ENCODE measurements around the gene WDR62. TPM values are rescaled to one million over a fixed set of nuclear protein-coding genes. Genes with fewer than 3 reads are reported as not detected.
A peak's percentile ranks its signal among the peaks of the same experiment; 100 is the strongest.
"Not testable (repeated sequence)": the region's sequence is repeated elsewhere in the genome, so short reads cannot be mapped to it uniquely, and the experiment has no call there.

The WDR62 gene
- total and polyA plus RNA-seq, 7 donors, result 0.81 to 7.2 (median 2.6) TPM

GRCh38 chr19:36125557-36125956 lies 70.9 kb downstream of the WDR62 start:
- TF ChIP-seq CTCF (IDR thresholded peaks at IDR 0.05), result no peak
- ATAC-seq, result no peak
- no peak overlapping the region for H3K4me3 ChIP-seq
- DNase-seq, result no peak
- H3K9me3 ChIP-seq, result no peaks in the 10 kb centered on the region
- H3K4me1 ChIP-seq, result peaks cover 5% of the 10 kb centered on the region
- H3K27me3 ChIP-seq (ENCODE audit: insufficient read depth in 3 of 3, low read length in 2 of 3), result no peaks in the 10 kb centered on the region
- WGBS, 3 donors, result 77 to 89% (median 81%) methylated on average over 9 of the region's 9 CpGs
- H3K27ac ChIP-seq, result no peak overlapping the region
- intact Hi-C loops (cut with DNase I), result no loop called here
- peaks cover 3 to 37% of the 10 kb centered on the region in 2 donors for H3K36me3 ChIP-seq (ENCODE audit: insufficient read depth in 1 of 2, low read depth in 1 of 2)

- WGBS, 3 donors, result 8 to 12% (median 12%) methylated on average over 10 of the region's 10 CpGs
- intact Hi-C loops (cut with DNase I), result no loop called here
Observed at GRCh38 chr19:36128392-36128736, 73.7 kb downstream of the WDR62 start.

GRCh38 chr19:36131221-36131620 lies 76.5 kb downstream of the WDR62 start:
- DNase-seq, result peak in 1 of 2 donors; percentile 33
- H3K4me3 ChIP-seq; H3K27ac ChIP-seq; H3K4me1 ChIP-seq; H3K27me3 ChIP-seq (ENCODE audit: insufficient read depth in 3 of 3, low read length in 2 of 3); ATAC-seq; H3K9me3 ChIP-seq; intact Hi-C loops (cut with DNase I); H3K36me3 ChIP-seq (ENCODE audit: insufficient read depth in 1 of 2, low read depth in 1 of 2): not testable (repeated sequence)
- 59 to 61% (median 60%) methylated on average over 6 of the region's 6 CpGs for WGBS, 3 donors

More at GRCh38 chr19:36128392-36128736, 73.7 kb downstream of the WDR62 start:
- H3K27me3 ChIP-seq (ENCODE audit: insufficient read depth in 3 of 3, low read length in 2 of 3), result no peaks in the 10 kb centered on the region
- DNase-seq (peak in 1 of 2 donors; percentile 37), ATAC-seq (peak in 2 of 4 donors; percentile 4 to 5)
- peak overlapping the region; percentile 65 for H3K4me3 ChIP-seq
- H3K36me3 ChIP-seq (ENCODE audit: insufficient read depth in 1 of 2, low read depth in 1 of 2), result peaks cover 3 to 24% of the 10 kb centered on the region in 2 donors
- H3K9me3 ChIP-seq, result no peaks in the 10 kb centered on the region
- peak overlapping the region; percentile 85 for H3K27ac ChIP-seq
- TF ChIP-seq CTCF (IDR thresholded peaks at IDR 0.05), result no peak
- peaks cover 5% of the 10 kb centered on the region for H3K4me1 ChIP-seq

- 88 to 96% (median 92%) methylated on average over 4 of the region's 4 CpGs for WGBS, 3 donors
- DNase-seq, result not testable (repeated sequence)
Observed at GRCh38 chr19:36134867-36135266, 80.2 kb downstream of the WDR62 start.

GRCh38 chr19:36136964-36137686 lies 82.4 kb downstream of the WDR62 start:
- peak; percentile 53 to 72 for DNase-seq
- peaks cover 11% of the 10 kb centered on the region for H3K4me1 ChIP-seq
- 56 to 69% (median 58%) methylated on average over 12 of the region's 12 CpGs for WGBS, 3 donors
- H3K4me3 ChIP-seq, result peak overlapping the region; percentile 16
- no peaks in the 10 kb centered on the region for H3K27me3 ChIP-seq (ENCODE audit: insufficient read depth in 3 of 3, low read length in 2 of 3)
- ATAC-seq, result peak in 3 of 4 donors; percentile 26 to 53 (median 50)
- no peak for TF ChIP-seq CTCF (IDR thresholded peaks at IDR 0.05)
- H3K27ac ChIP-seq, result peak overlapping the region; percentile 65
- no peaks in the 10 kb centered on the region for H3K9me3 ChIP-seq
- H3K36me3 ChIP-seq (ENCODE audit: insufficient read depth in 1 of 2, low read depth in 1 of 2), result peaks cover 0 to 5% of the 10 kb centered on the region in 2 donors
- intact Hi-C loops (cut with DNase I), result no loop called here

More at GRCh38 chr19:36134867-36135266, 80.2 kb downstream of the WDR62 start:
- intact Hi-C loops (cut with DNase I); H3K27me3 ChIP-seq (ENCODE audit: insufficient read depth in 3 of 3, low read length in 2 of 3); H3K4me1 ChIP-seq; H3K9me3 ChIP-seq; ATAC-seq; H3K36me3 ChIP-seq (ENCODE audit: insufficient read depth in 1 of 2, low read depth in 1 of 2); H3K4me3 ChIP-seq; H3K27ac ChIP-seq: not testable (repeated sequence)

Data from psoas muscle (tissue), 8 donors.